C4-2B (cell line): ENCODE results near the gene ISX.

Experiments used
- CTCF ChIP-seq: fragments of 450-650 bp; conservative IDR thresholded peaks from 2 replicates; pipeline ENCODE4 v1.5.1; 2017; ENCODE audit warnings: mild to moderate bottlenecking
- ZFX ChIP-seq: fragments of 450-650 bp; IDR thresholded peaks from 2 replicates; pipeline ENCODE4 v1.6.1; 2017

GRCh38 chr22:35033635-35034296 is 32.2 kb upstream of the ISX start:
- TF ChIP-seq CTCF (no peak), ZFX (no peak)
